Vagina (tissue), 2 donors: Measurements from ENCODE around the gene AK4. TPM values are rescaled to one million over a fixed set of nuclear protein-coding genes. Genes with fewer than 3 reads are reported as not detected.
A peak's percentile ranks its signal among the peaks of the same experiment; 100 is the strongest.

Source experiments
- DNase-seq, 2 donors: peaks; one replicate each; pipeline ENCODE4 v3.0.0-alpha.2; 2017; ENCODE audit errors: extremely low spot score in 2 of 2
- H3K27ac ChIP-seq: fragments of 200-600 bp; sonication (generic); one replicate; pipeline ENCODE4 v1.5.1; 2019
- H3K27me3 ChIP-seq: fragments of 200-600 bp; sonication (generic); one replicate; pipeline ENCODE4 v1.5.1; 2019
- H3K36me3 ChIP-seq, 2 donors: fragments of 200-600 bp; sonication (generic); one replicate each; pipeline ENCODE4 v1.5.1; 2017 to 2019
- H3K4me1 ChIP-seq: fragments of 200-600 bp; sonication (generic); one replicate; pipeline ENCODE4 v1.5.1; 2019
- H3K4me3 ChIP-seq, 2 donors: fragments of 200-600 bp; sonication (generic); 1 replicate in 1 of 2; 2 replicates in 1 of 2; pipeline ENCODE4 v1.5.1; 2016 to 2019
- H3K9me3 ChIP-seq: fragments of 200-600 bp; sonication (generic); one replicate; pipeline ENCODE4 v1.5.1; 2019
- POLR2A ChIP-seq, 2 donors: fragments of 450-650 bp; IDR thresholded peaks; one replicate each; pipeline ENCODE4 v1.6.1; 2017; ENCODE audit warnings: antibody characterized with exemption in 2 of 2, mild to moderate bottlenecking in 2 of 2, moderate library complexity in 2 of 2
- POLR2AphosphoS5 ChIP-seq, 2 donors: sonication (generic); formaldehyde crosslinking; IDR thresholded peaks; one replicate each; pipeline ENCODE4 v1.9.0; 2017; ENCODE audit warnings: antibody characterized with exemption in 2 of 2, mild to moderate bottlenecking in 2 of 2, low read depth in 1 of 2; ENCODE audit not compliant: insufficient read depth in 1 of 2
- intact Hi-C: fragments of 100-400 bp; cut with DNase I; formaldehyde crosslinking; loops from one replicate; pipeline ENCODE4 v1.15.1; 2023
- total RNA-seq: library from RNA; depleted of rRNA; stranded (reverse); fragments of >200 nt; gene quantifications from one replicate; pipeline ENCODE4 v1.2.3, GENCODE V29; 2016
- TF ChIP-seq, protein P1 (sequence below), 3 experiments: fragments of 450-650 bp in 2 of 3; fragments of 200-600 bp in 1 of 3; sonication (generic) in 1 of 3; IDR thresholded peaks; one replicate each; pipeline ENCODE4 v1.5.1; 2017 to 2019; ENCODE audit warnings: antibody characterized with exemption in 3 of 3, mild to moderate bottlenecking in 2 of 3, moderate library complexity in 2 of 3

AK4 gene
- total RNA-seq, 1 donor from 2014 or later = 22.1 TPM

DNA sequence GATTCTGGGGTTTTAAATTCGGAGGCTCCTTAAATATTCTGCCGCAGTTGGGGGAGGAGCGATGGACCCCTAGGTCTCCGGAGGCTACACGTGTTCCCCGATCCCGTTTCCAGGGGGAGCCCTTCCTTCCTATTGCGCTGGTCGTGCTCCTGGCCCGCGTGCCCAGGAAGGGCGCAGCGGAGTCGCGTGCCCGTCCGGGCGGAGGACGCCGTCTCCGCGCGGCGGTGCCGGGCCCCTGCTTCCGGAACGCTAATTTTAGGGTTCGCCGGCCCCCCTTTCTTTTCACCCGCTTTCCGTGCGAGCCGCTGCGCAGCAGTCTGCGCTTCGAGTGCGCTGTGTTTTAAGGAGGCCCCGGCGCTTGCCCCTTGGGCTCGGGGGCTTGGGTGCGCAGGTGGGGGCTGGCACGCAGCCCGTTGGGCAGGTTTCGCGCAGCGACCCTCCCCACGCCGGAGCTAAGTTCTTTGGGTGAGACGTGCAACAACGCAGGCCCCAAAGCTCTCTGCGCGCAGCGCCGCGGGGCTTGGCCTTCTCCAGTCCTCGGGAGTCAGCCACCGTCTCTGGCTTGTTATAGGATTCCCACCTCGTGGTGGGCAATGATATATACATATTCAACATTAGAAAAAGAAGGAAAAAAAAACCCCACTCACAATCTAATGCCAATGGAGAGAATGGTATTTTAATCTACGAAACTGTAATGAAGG is 117.8 kb downstream of the AK4 start:
- TF ChIP-seq POLR2A (IDR thresholded peaks at IDR 0.05) (no peak), POLR2AphosphoS5 (IDR thresholded peaks at IDR 0.05; ENCODE audit: insufficient read depth in 1 of 2, low read depth in 1 of 2) (no peak)
- TF ChIP-seq, protein P1, sequence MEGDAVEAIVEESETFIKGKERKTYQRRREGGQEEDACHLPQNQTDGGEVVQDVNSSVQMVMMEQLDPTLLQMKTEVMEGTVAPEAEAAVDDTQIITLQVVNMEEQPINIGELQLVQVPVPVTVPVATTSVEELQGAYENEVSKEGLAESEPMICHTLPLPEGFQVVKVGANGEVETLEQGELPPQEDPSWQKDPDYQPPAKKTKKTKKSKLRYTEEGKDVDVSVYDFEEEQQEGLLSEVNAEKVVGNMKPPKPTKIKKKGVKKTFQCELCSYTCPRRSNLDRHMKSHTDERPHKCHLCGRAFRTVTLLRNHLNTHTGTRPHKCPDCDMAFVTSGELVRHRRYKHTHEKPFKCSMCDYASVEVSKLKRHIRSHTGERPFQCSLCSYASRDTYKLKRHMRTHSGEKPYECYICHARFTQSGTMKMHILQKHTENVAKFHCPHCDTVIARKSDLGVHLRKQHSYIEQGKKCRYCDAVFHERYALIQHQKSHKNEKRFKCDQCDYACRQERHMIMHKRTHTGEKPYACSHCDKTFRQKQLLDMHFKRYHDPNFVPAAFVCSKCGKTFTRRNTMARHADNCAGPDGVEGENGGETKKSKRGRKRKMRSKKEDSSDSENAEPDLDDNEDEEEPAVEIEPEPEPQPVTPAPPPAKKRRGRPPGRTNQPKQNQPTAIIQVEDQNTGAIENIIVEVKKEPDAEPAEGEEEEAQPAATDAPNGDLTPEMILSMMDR (IDR thresholded peaks at IDR 0.05) = no peak
- intact Hi-C loops = no loop called here
- Histone ChIP-seq H3K27me3 (no peaks in the 10 kb centered on the region), H3K4me3 (peak overlapping the region; percentile 41 to 49), H3K27ac (no peak overlapping the region), H3K36me3 (no peaks in the 10 kb centered on the region), H3K9me3 (no peaks in the 10 kb centered on the region), H3K4me1 (peaks cover 18% of the 10 kb centered on the region)
- no peak for DNase-seq

DNA sequence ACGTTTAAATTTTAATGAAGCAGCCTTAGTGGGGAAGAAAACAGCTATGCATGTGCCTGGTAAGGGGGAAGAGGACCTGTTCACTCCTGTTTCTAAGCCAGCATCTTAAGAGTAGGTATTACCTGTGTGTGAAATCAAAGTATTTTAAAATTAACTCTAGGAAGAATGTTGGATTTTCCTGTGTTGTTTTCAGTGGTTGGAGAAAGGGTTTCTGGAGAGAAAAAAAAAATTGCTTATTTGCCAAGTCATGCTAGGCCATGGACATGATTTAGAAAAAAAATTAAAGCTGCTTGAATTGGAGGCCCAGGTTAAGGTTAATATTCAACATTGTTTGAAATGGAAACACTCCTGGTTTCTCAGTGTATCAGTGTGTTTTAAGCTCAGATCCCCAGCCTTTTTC is 118.5 kb downstream of the AK4 start:
- Histone ChIP-seq H3K9me3 (no peaks in the 10 kb centered on the region), H3K27me3 (no peaks in the 10 kb centered on the region), H3K4me3 (peak overlapping the region in 1 of 2 donors; percentile 41), H3K36me3 (no peaks in the 10 kb centered on the region), H3K4me1 (peaks cover 18% of the 10 kb centered on the region), H3K27ac (no peak overlapping the region)
- intact Hi-C loops = no loop called here
- no peak for DNase-seq
- TF ChIP-seq POLR2AphosphoS5 (IDR thresholded peaks at IDR 0.05; ENCODE audit: insufficient read depth in 1 of 2, low read depth in 1 of 2) (no peak), POLR2A (IDR thresholded peaks at IDR 0.05) (no peak)
- TF ChIP-seq, protein P1 (IDR thresholded peaks at IDR 0.05) = no peak

DNA sequence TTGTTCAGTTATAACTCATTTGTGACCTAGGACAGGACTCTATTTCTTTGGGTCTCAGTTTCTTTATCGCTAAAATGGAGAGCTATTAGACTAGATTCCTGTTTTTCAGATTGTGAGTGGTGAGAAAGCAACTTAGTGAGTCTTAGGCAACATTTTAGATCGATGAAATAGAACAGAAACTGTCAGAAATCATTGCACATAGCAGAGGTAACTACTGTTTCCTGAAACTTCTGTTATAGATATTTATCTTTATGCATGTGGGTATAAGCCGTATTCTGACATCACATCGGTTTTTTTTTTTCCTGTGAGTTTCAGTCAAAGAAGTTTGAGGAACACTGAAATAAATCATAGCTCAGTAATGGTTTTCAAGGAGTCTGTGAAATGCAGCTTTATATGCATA is 119.3 kb downstream of the AK4 start:
- TF ChIP-seq POLR2A (IDR thresholded peaks at IDR 0.05) (no peak), POLR2AphosphoS5 (IDR thresholded peaks at IDR 0.05; ENCODE audit: insufficient read depth in 1 of 2, low read depth in 1 of 2) (no peak)
- TF ChIP-seq, protein P1 (IDR thresholded peaks at IDR 0.05) = no peak
- no peak overlapping the region for H3K4me3 ChIP-seq
- intact Hi-C loops = no loop called here
- no peaks in the 10 kb centered on the region for H3K9me3 ChIP-seq
- H3K27ac ChIP-seq = no peak overlapping the region
- H3K27me3 ChIP-seq = no peaks in the 10 kb centered on the region
- no peak for DNase-seq
- peaks cover 18% of the 10 kb centered on the region for H3K4me1 ChIP-seq
- no peaks in the 10 kb centered on the region for H3K36me3 ChIP-seq

DNA sequence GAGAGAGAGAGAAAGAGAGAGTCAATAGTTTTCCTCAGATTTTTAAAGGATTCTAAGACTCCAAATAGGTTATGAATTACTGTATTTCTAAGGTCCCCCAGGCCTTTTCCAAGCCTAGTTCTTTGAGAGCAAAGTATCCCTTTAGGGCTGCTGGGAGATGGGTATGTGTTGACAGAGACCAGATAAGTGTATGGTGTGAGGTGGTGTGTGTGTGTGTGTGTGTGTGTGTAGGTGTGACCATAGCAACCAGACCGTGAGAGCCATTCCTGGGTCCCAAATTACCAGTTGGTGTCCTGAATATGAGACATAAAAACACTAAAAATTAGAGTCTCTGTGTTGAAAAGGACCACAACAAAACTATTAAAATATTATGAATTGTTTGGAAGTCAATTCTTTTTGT is 119.7 kb downstream of the AK4 start:
- TF ChIP-seq, protein P1 (IDR thresholded peaks at IDR 0.05) = no peak
- TF ChIP-seq POLR2AphosphoS5 (IDR thresholded peaks at IDR 0.05; ENCODE audit: insufficient read depth in 1 of 2, low read depth in 1 of 2) = no peak
- TF ChIP-seq POLR2A (IDR thresholded peaks at IDR 0.05) = no peak
- peaks cover 18% of the 10 kb centered on the region for H3K4me1 ChIP-seq
- H3K4me3 ChIP-seq = no peak overlapping the region
- intact Hi-C loops = no loop called here
- H3K27ac ChIP-seq = no peak overlapping the region
- H3K27me3 ChIP-seq = no peaks in the 10 kb centered on the region
- H3K36me3 ChIP-seq = no peaks in the 10 kb centered on the region
- H3K9me3 ChIP-seq = no peaks in the 10 kb centered on the region
- no peak for DNase-seq

DNA sequence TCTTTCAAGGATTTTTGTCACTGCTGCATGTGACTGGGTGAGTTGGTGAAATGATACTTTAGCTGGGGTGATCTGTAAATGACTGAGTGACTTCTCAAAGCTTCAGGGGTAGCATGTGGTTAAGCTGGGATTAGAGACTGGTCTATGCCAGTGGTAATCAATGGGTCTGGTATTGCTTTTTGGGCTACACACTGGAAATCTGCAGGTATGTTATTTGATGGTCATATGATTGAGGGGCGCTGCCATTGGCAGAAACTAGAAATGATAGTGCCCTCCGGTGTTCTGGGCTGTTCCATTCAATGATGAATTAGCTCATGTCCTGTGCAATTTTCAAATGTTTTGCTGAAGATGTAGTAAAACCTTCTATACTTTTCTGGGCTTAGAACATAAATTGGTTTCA is 121.6 kb downstream of the AK4 start:
- no peak for DNase-seq
- H3K27ac ChIP-seq = no peak overlapping the region
- H3K9me3 ChIP-seq = no peaks in the 10 kb centered on the region
- H3K27me3 ChIP-seq = no peaks in the 10 kb centered on the region
- TF ChIP-seq, protein P1 (IDR thresholded peaks at IDR 0.05) = no peak
- TF ChIP-seq POLR2A (IDR thresholded peaks at IDR 0.05) = no peak
- no peak for TF ChIP-seq POLR2AphosphoS5 (IDR thresholded peaks at IDR 0.05; ENCODE audit: insufficient read depth in 1 of 2, low read depth in 1 of 2)
- intact Hi-C loops = no loop called here
- H3K36me3 ChIP-seq = no peaks in the 10 kb centered on the region
- H3K4me1 ChIP-seq = peaks cover 13% of the 10 kb centered on the region
- no peak overlapping the region for H3K4me3 ChIP-seq
